ENCODE results near the gene MAD1L1. TPM values are rescaled to one million over a fixed set of nuclear protein-coding genes. Genes with fewer than 3 reads are reported as not detected.

MAD1L1 gene
- total and polyA plus RNA-seq, 4 donors, result 43.0 to 54.9 (median 49.9) TPM

- Histone ChIP-seq H3K4me1 (ENCODE audit: control insufficient read depth in 5 of 5, insufficient read depth in 5 of 5, low read length in 5 of 5) (peaks cover 0 to 17% (median 0%) of the 10 kb centered on the region in 5 donors), H3K36me3 (ENCODE audit: control insufficient read depth in 4 of 4, insufficient read depth in 4 of 4, low read length in 4 of 4) (peaks cover 0 to 24% (median 0%) of the 10 kb centered on the region in 4 donors), H3K27ac (ENCODE audit: low read depth in 1 of 2, low read length in 1 of 2) (no peak overlapping the region), H3K27me3 (ENCODE audit: control insufficient read depth in 3 of 3, insufficient read depth in 3 of 3, low read length in 2 of 3) (no peaks in the 10 kb centered on the region), H3K9ac (ENCODE audit: insufficient read depth in 1 of 2, low read length in 2 of 2) (no peak overlapping the region), H3K9me3 (ENCODE audit: control insufficient read depth in 4 of 4, insufficient read depth in 3 of 4, low read length in 3 of 4) (no peaks in the 10 kb centered on the region), H3K4me3 (no peak overlapping the region)
- DNase-seq, result no peak
- ATAC-seq (ENCODE audit: insufficient read depth, low FRiP score), result no peak
- no peak for TF ChIP-seq CTCF (IDR thresholded peaks at IDR 0.05; ENCODE audit: control extremely low read depth, extremely low read depth)
- 80 to 88% methylated on average over 21 to 25 of the region's 25 CpGs for WGBS, 2 donors
Observed at GRCh38 chr7:2124604-2125345, 108.0 kb downstream of the MAD1L1 start.

- H3K27me3 ChIP-seq (ENCODE audit: control insufficient read depth in 3 of 3, insufficient read depth in 3 of 3, low read length in 2 of 3), result no peaks in the 10 kb centered on the region
- no peak overlapping the region for H3K9ac ChIP-seq (ENCODE audit: insufficient read depth in 1 of 2, low read length in 2 of 2)
- H3K9me3 ChIP-seq (ENCODE audit: control insufficient read depth in 4 of 4, insufficient read depth in 3 of 4, low read length in 3 of 4), result no peaks in the 10 kb centered on the region
- no peak overlapping the region for H3K27ac ChIP-seq (ENCODE audit: low read depth in 1 of 2, low read length in 1 of 2)
- WGBS, 2 donors, result 91 to 94% methylated on average over 14 of the region's 14 CpGs
- TF ChIP-seq CTCF (IDR thresholded peaks at IDR 0.05; ENCODE audit: control extremely low read depth, extremely low read depth), result no peak
- no peak overlapping the region for H3K4me3 ChIP-seq
- peaks cover 0 to 24% (median 0%) of the 10 kb centered on the region in 4 donors for H3K36me3 ChIP-seq (ENCODE audit: control insufficient read depth in 4 of 4, insufficient read depth in 4 of 4, low read length in 4 of 4)
- DNase-seq, result no peak
- peaks cover 0 to 17% (median 0%) of the 10 kb centered on the region in 5 donors for H3K4me1 ChIP-seq (ENCODE audit: control insufficient read depth in 5 of 5, insufficient read depth in 5 of 5, low read length in 5 of 5)
- ATAC-seq (ENCODE audit: insufficient read depth, low FRiP score), result no peak
Observed at GRCh38 chr7:2123916-2124315, 108.8 kb downstream of the MAD1L1 start.

- no peaks in the 10 kb centered on the region for H3K27me3 ChIP-seq (ENCODE audit: control insufficient read depth in 3 of 3, insufficient read depth in 3 of 3, low read length in 2 of 3)
- H3K9me3 ChIP-seq (ENCODE audit: control insufficient read depth in 4 of 4, insufficient read depth in 3 of 4, low read length in 3 of 4), result no peaks in the 10 kb centered on the region
- WGBS, 2 donors, result 92 to 95% methylated on average over 25 of the region's 25 CpGs
- DNase-seq (no peak), ATAC-seq (ENCODE audit: insufficient read depth, low FRiP score) (no peak)
- no peak overlapping the region for H3K4me3 ChIP-seq
- no peak overlapping the region for H3K9ac ChIP-seq (ENCODE audit: insufficient read depth in 1 of 2, low read length in 2 of 2)
- peaks cover 0 to 22% (median 0%) of the 10 kb centered on the region in 4 donors for H3K36me3 ChIP-seq (ENCODE audit: control insufficient read depth in 4 of 4, insufficient read depth in 4 of 4, low read length in 4 of 4)
- no peak for TF ChIP-seq CTCF (IDR thresholded peaks at IDR 0.05; ENCODE audit: control extremely low read depth, extremely low read depth)
- H3K4me1 ChIP-seq (ENCODE audit: control insufficient read depth in 5 of 5, insufficient read depth in 5 of 5, low read length in 5 of 5), result peaks cover 0 to 17% (median 0%) of the 10 kb centered on the region in 5 donors
- H3K27ac ChIP-seq (ENCODE audit: low read depth in 1 of 2, low read length in 1 of 2), result no peak overlapping the region
Observed at GRCh38 chr7:2123360-2123759, 109.4 kb downstream of the MAD1L1 start.
